Upper lobe of left lung (tissue), 6 donors: ENCODE measurements around the gene AAK1. TPM values are rescaled to one million over a fixed set of nuclear protein-coding genes. Genes with fewer than 3 reads are reported as not detected.
"Not testable (repeated sequence)": the region's sequence is repeated elsewhere in the genome, so short reads cannot be mapped to it uniquely, and the experiment has no call there.

Experiments
- ATAC-seq, 2 donors: fragments of 200-7000 bp; cut with Tn5 transposase; one replicate each; pipeline ENCODE4 v1.9.1; 2022; ENCODE audit warnings: mild to moderate bottlenecking in 2 of 2, moderate library complexity in 2 of 2; ENCODE audit not compliant: low FRiP score in 2 of 2
- DNase-seq, 2 donors: peaks; one replicate each; pipeline ENCODE4 v3.0.0-alpha.2; 2019 to 2020
- H3K27ac ChIP-seq, 4 donors: fragments of 200-600 bp; sonication (generic); one replicate each; pipeline ENCODE4 v1.5.1; 2016 to 2019
- H3K27me3 ChIP-seq, 4 donors: fragments of 200-600 bp; sonication (generic); one replicate each; pipeline ENCODE4 v1.5.1; 2017 to 2019
- H3K36me3 ChIP-seq, 4 donors: fragments of 200-600 bp; sonication (generic); one replicate each; pipeline ENCODE4 v1.5.1; 2016 to 2019
- H3K4me1 ChIP-seq, 4 donors: fragments of 200-600 bp; sonication (generic); one replicate each; pipeline ENCODE4 v1.5.1; 2018 to 2019
- H3K4me3 ChIP-seq, 4 donors: fragments of 200-600 bp; sonication (generic); one replicate each; pipeline ENCODE4 v1.5.1; 2017 to 2019; ENCODE audit warnings: mild to moderate bottlenecking in 2 of 4, moderate library complexity in 1 of 4
- H3K9me3 ChIP-seq, 4 donors: fragments of 200-600 bp; sonication (generic); one replicate each; pipeline ENCODE4 v1.5.1; 2018 to 2019
- EP300 ChIP-seq, 4 donors: sonication (generic); formaldehyde crosslinking; IDR thresholded peaks; one replicate each; pipeline ENCODE4 v1.5.1; 2017; ENCODE audit warnings: antibody characterized with exemption in 4 of 4, control low read depth in 2 of 4
- POLR2A ChIP-seq, 4 donors: fragments of 450-650 bp; IDR thresholded peaks; one replicate each; pipeline ENCODE4 v1.5.1; 2016 to 2017; ENCODE audit warnings: antibody characterized with exemption in 4 of 4, mild to moderate bottlenecking in 2 of 4
- POLR2AphosphoS5 ChIP-seq, 2 donors: sonication (generic); formaldehyde crosslinking; IDR thresholded peaks; one replicate each; pipeline ENCODE4 v1.5.1; 2017; ENCODE audit warnings: antibody characterized with exemption in 2 of 2
- WGBS, 2 donors: methylation state at CpG; one replicate each; pipeline ENCODE4 v1.1.5; 2017 to 2018; 5-methylcytosine and 5-hydroxymethylcytosine counted together
- total RNA-seq, 6 donors: library from RNA; depleted of rRNA in 4 of 6; stranded (reverse); fragments of >200 nt in 4 of 6; gene quantifications; one replicate each; pipeline versions ENCODE4 v1.1.0 to v1.2.1, GENCODE V29; 2016 to 2021
- TF ChIP-seq, protein P1 (sequence below), 6 experiments: fragments of 450-650 bp in 4 of 6; fragments of 200-600 bp in 2 of 6; sonication (generic) in 2 of 6; IDR thresholded peaks; one replicate each; pipeline ENCODE4 v1.5.1; 2016 to 2019; ENCODE audit warnings: antibody characterized with exemption in 6 of 6
- donor health status: DM: no; HTN: no; CAD: no; lungs with moderate emphysema.
- donor health status: DM: no; HTN: yes; CAD: no; lungs with severe emphysema.

The AAK1 gene
- total RNA-seq, 6 donors from 2014 or later, result 45.1 to 105 (median 58.8) TPM

DNA sequence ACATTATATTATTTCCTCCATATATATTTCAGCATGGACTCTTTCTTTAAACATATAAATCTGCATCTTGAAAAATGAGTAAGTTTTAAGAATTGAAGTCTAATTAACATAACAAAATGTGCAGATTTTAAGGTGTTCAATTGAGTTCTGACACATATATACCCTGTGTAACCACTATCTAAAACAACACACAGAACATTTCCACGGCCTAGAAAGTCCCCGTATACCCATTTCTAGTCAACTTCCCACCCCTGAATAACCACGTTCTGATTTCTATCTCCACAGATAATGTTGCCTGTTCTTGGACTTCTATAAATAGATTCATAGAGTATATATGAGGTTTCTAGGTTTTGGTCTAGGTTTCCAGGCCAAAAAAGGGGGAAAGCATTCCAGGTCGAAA lies 87.5 kb downstream of the AAK1 start:
- no peak overlapping the region for H3K27ac ChIP-seq
- 81 to 89% methylated on average over 4 of the region's 4 CpGs for WGBS, 2 donors
- H3K9me3 ChIP-seq, result no peaks in the 10 kb centered on the region
- ATAC-seq, result no peak
- no peaks in the 10 kb centered on the region for H3K27me3 ChIP-seq
- DNase-seq, result no peak
- no peak overlapping the region for H3K4me3 ChIP-seq
- H3K36me3 ChIP-seq, result peaks cover 0 to 3% (median 0%) of the 10 kb centered on the region in 4 donors
- peaks cover 15 to 21% (median 17%) of the 10 kb centered on the region in 4 donors for H3K4me1 ChIP-seq
- TF ChIP-seq POLR2AphosphoS5 (IDR thresholded peaks at IDR 0.05), result no peak
- no peak for TF ChIP-seq POLR2A (IDR thresholded peaks at IDR 0.05)
- no peak for TF ChIP-seq EP300 (IDR thresholded peaks at IDR 0.05)
- TF ChIP-seq, protein P1, sequence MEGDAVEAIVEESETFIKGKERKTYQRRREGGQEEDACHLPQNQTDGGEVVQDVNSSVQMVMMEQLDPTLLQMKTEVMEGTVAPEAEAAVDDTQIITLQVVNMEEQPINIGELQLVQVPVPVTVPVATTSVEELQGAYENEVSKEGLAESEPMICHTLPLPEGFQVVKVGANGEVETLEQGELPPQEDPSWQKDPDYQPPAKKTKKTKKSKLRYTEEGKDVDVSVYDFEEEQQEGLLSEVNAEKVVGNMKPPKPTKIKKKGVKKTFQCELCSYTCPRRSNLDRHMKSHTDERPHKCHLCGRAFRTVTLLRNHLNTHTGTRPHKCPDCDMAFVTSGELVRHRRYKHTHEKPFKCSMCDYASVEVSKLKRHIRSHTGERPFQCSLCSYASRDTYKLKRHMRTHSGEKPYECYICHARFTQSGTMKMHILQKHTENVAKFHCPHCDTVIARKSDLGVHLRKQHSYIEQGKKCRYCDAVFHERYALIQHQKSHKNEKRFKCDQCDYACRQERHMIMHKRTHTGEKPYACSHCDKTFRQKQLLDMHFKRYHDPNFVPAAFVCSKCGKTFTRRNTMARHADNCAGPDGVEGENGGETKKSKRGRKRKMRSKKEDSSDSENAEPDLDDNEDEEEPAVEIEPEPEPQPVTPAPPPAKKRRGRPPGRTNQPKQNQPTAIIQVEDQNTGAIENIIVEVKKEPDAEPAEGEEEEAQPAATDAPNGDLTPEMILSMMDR (IDR thresholded peaks at IDR 0.05), result no peak

DNA sequence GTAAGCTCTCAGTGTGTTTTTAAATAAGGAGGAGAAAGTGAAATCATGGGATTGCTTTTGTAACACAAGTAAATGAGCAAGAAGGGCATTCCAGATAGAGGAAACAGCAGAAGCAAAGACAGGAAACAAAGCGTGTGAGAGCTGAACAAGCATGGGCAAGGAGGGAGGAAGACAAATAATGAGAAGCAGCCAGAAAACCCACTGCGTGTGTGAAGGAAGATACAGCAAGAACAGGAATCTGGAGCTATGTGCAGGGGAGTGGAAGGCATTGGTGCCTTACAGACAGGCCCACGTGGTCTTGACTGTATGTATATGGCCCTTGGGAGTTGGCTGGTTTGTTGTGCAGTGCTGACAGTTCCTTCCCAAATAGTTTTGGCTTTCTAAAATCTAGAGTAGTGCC lies 88.6 kb downstream of the AAK1 start:
- DNase-seq (no peak), ATAC-seq (peak; percentile 45 to 66)
- H3K4me3 ChIP-seq, result no peak overlapping the region
- no peaks in the 10 kb centered on the region for H3K27me3 ChIP-seq
- 28% methylated on average over 3 of the region's 3 CpGs for WGBS, 2 donors
- peaks cover 14 to 19% (median 15%) of the 10 kb centered on the region in 4 donors for H3K4me1 ChIP-seq
- peak overlapping the region; percentile 12 to 66 (median 62) for H3K27ac ChIP-seq
- H3K9me3 ChIP-seq, result no peaks in the 10 kb centered on the region
- no peak for TF ChIP-seq POLR2AphosphoS5 (IDR thresholded peaks at IDR 0.05)
- H3K36me3 ChIP-seq, result peaks cover 0 to 3% (median 0%) of the 10 kb centered on the region in 4 donors

DNA sequence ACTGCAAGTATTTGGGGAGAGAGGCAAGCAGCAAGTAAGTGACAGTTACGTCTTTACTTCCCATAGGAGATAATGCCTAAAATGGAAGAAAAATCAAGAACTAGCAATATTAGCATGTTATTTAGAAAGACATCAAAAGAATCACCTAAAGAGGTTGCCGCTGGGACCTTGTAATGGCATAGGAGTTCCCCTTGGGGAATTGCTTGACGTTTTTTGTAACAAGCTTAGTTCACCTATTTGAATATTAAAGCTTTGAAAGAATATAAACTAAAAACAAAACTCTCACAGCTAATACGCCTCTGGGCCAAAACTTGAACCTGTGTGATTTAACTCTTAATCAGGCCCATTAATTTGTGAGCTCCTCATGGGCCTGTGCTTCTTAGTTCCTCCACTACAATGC lies 89.0 kb downstream of the AAK1 start:
- DNase-seq, result no peak
- H3K4me1 ChIP-seq, result peaks cover 11 to 15% (median 12%) of the 10 kb centered on the region in 4 donors
- TF ChIP-seq POLR2AphosphoS5 (IDR thresholded peaks at IDR 0.05), result no peak
- TF ChIP-seq POLR2A (IDR thresholded peaks at IDR 0.05), result no peak
- 75 to 78% methylated on average over 4 of the region's 4 CpGs for WGBS, 2 donors
- H3K4me3 ChIP-seq, result no peak overlapping the region
- H3K36me3 ChIP-seq, result peaks cover 0 to 3% (median 0%) of the 10 kb centered on the region in 4 donors
- H3K27ac ChIP-seq, result peak overlapping the region; percentile 12 to 66 (median 62)
- no peak for ATAC-seq
- H3K27me3 ChIP-seq, result no peaks in the 10 kb centered on the region
- no peaks in the 10 kb centered on the region for H3K9me3 ChIP-seq

DNA sequence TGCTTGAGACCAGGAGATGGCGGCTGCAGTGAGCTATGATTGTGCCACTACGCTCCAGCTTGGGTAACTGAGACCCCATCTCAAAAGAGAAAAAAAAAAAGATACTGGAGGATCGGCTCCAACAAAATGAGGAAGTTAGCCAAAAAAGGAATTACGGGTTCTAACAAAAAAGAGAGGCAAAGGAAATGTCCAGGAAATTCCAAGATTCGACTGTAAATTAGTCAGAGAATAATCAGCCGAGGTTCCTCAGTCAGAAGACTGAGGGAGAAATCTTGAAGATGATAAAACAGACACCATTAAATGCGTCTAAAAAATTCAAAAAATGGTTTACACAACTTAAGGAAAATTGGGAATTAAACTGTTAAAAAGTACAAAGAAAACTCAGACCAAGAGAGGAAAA lies 89.5 kb downstream of the AAK1 start:
- H3K9me3 ChIP-seq, result no peaks in the 10 kb centered on the region
- peak overlapping the region in 1 of 4 donors; percentile 66 for H3K27ac ChIP-seq
- no peak overlapping the region for H3K4me3 ChIP-seq
- peaks cover 10 to 16% (median 12%) of the 10 kb centered on the region in 4 donors for H3K4me1 ChIP-seq
- DNase-seq, result no peak
- H3K27me3 ChIP-seq, result no peaks in the 10 kb centered on the region
- no peak for ATAC-seq
- TF ChIP-seq, protein P1 (IDR thresholded peaks at IDR 0.05), result no peak
- TF ChIP-seq POLR2A (IDR thresholded peaks at IDR 0.05), result no peak
- TF ChIP-seq POLR2AphosphoS5 (IDR thresholded peaks at IDR 0.05), result no peak
- no peak for TF ChIP-seq EP300 (IDR thresholded peaks at IDR 0.05)
- 74 to 75% methylated on average over 7 of the region's 7 CpGs for WGBS, 2 donors
- peaks cover 0 to 3% (median 0%) of the 10 kb centered on the region in 4 donors for H3K36me3 ChIP-seq

DNA sequence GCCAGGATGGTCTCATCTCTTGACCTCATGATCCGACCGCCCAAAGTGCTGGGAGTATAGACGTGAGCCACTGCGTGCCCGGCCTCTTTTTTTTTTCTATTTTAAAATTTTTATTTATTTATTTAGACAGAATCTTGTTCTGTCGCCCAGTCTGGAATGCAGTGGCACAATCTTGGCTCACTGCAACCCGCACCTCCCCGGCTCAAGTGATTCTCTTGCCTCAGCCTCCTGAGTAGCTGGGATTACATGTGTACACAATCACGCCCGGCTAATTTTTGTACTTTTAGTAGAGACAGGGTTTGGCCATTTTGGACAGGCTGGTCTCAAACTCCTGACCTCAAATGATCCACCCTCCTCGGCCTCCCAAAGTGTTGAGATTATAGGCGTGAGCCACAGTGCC lies 93.0 kb downstream of the AAK1 start:
- not testable (repeated sequence) for H3K27me3 ChIP-seq, H3K36me3 ChIP-seq, ATAC-seq, DNase-seq, H3K9me3 ChIP-seq, H3K27ac ChIP-seq, H3K4me3 ChIP-seq
- H3K4me1 ChIP-seq, result peaks cover 8 to 20% (median 11%) of the 10 kb centered on the region in 4 donors
- 83 to 89% methylated on average over 12 of the region's 12 CpGs for WGBS, 2 donors

DNA sequence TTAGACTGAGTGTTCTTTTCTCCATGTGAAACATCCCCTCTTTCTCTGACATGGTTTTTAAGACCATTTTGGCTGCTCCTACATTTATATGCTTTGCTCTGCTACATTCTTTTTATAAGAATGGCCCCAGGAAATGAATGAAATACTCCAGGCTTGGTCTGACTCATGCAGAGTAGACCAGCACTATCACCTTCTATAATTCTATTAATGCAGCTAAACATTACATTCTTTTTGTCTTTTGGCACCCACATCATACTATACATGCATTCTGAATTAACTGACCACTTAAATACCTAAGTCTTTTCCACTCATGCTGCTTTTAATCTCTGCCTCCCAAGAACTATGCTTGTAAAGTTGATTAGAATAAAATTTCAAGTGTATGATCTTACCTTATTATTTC lies 94.1 kb downstream of the AAK1 start:
- Histone ChIP-seq H3K36me3 (peaks cover 0 to 2% (median 0%) of the 10 kb centered on the region in 4 donors), H3K4me1 (peaks cover 0 to 9% (median under 1%) of the 10 kb centered on the region in 4 donors), H3K27ac (no peak overlapping the region), H3K4me3 (no peak overlapping the region), H3K9me3 (no peaks in the 10 kb centered on the region), H3K27me3 (no peaks in the 10 kb centered on the region)
- DNase-seq (no peak), ATAC-seq (no peak)
- TF ChIP-seq, protein P1 (IDR thresholded peaks at IDR 0.05), result no peak
- TF ChIP-seq EP300 (IDR thresholded peaks at IDR 0.05) (no peak), POLR2AphosphoS5 (IDR thresholded peaks at IDR 0.05) (no peak), POLR2A (IDR thresholded peaks at IDR 0.05) (no peak)
